HG03103 (cell line): ENCODE data around the gene MYBPHL.

Experiments
- ATAC-seq: cut with Tn5 transposase; IDR thresholded peaks from one replicate; pipeline ENCODE4 v1.9.1; 2021; ENCODE audit warnings: low read depth; ENCODE audit not compliant: unreplicated experiment

MYBPHL gene

DNA sequence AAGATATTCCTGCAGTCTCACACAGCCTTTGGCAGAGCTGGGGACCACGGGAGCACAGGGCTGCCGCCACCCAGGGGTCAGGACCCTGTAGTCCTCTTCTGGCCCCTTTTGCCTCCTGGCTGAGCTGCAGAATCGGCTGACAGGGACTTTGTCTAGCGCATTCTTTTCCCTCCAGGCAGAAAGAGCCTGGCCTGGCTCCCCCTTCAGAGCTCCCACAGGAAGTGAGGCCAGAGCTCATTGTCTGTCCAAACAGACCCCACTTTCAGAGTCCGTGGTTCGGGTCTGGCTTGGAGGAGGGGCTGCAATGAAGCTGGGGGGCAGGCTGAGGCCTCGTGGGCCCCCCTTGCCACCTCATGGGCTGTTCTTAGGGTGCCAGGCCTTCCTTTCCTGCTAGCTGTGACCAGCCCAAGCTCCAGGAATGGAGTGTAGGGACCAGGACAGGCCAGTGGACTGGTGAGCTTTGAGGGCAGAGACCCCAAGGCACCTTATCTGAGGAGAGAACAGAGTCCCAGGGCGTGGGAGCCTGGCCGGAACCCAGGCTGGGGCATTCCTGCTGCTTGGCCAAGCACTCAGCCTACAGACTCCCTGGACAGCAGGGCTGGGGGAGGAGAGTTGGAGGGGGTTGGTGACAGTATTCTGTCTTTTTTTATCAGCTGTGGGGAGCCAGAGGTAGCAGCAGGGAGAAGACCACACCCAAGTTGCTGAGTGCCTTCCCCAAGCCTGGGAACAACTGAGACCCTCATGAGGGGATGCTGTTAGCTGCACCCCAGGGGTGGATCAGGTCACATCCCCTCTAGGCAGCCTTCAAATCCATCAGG, 52.8 kb downstream of the MYBPHL start:
- ATAC-seq = no peak

- no peak for ATAC-seq
These were observed 53.7 kb downstream of the MYBPHL start for GRCh38 chr1:109252893-109253802.

- ATAC-seq = no peak
These were observed 54.5 kb downstream of the MYBPHL start for GRCh38 chr1:109252167-109252892.

GRCh38 chr1:109251277-109252166, 55.3 kb downstream of the MYBPHL start:
- ATAC-seq = no peak

DNA sequence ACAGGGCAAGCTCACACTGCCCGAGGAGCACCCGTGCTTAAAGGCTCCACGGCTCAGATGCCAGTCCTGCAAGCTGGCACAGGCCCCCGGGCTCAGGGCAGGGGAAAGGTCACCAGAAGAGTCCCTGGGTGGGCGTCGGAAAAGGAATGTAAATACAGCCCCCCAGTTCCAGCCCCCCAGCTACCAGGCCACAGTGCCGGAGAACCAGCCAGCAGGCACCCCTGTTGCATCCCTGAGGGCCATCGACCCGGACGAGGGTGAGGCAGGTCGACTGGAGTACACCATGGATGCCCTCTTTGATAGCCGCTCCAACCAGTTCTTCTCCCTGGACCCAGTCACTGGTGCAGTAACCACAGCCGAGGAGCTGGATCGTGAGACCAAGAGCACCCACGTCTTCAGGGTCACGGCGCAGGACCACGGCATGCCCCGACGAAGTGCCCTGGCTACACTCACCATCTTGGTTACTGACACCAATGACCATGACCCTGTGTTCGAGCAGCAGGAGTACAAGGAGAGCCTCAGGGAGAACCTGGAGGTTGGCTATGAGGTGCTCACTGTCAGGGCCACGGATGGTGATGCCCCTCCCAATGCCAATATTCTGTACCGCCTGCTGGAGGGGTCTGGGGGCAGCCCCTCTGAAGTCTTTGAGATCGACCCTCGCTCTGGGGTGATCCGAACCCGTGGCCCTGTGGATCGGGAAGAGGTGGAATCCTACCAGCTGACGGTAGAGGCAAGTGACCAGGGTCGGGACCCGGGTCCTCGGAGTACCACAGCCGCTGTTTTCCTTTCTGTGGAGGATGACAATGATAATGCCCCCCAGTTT, 56.1 kb downstream of the MYBPHL start:
- ATAC-seq = no peak

GRCh38 chr1:109249654-109250401, 57.0 kb downstream of the MYBPHL start:
- peak; percentile 20 for ATAC-seq

- ATAC-seq = peak; percentile 75
These were observed 57.8 kb downstream of the MYBPHL start, which contains the start of gene CELSR2 for GRCh38 chr1:109248797-109249629. Gene CELSR2 (plus strand): TSS chr1:109249539. CDS start chr1:109250080, 541 bp downstream.

- ATAC-seq = no peak
These were observed 58.4 kb downstream of the MYBPHL start for GRCh38 chr1:109248444-109248796.

GRCh38 chr1:109247401-109248365, 59.1 kb downstream of the MYBPHL start:
- ATAC-seq = no peak

DNA sequence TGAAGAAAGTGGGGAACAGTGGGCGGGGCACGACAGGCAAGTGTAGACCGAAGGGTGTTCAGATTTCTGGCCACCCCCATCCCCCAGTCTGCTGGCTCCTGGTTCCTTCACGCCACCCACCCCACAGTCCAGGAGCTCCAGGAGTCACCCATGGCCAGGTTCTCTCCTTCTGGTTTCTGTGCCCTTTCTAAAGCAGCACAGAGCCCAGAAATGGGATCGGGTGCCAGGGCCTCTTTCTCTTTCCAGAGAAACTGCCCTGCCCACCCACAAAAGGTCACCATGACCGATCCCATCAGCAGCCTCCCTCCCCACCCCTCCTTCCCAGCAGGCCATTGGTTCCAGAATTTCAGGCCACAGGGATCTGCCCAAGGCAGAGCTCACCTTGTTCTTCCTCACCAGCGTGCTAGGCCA, 60.7 kb downstream of the MYBPHL start:
- ATAC-seq = no peak

DNA sequence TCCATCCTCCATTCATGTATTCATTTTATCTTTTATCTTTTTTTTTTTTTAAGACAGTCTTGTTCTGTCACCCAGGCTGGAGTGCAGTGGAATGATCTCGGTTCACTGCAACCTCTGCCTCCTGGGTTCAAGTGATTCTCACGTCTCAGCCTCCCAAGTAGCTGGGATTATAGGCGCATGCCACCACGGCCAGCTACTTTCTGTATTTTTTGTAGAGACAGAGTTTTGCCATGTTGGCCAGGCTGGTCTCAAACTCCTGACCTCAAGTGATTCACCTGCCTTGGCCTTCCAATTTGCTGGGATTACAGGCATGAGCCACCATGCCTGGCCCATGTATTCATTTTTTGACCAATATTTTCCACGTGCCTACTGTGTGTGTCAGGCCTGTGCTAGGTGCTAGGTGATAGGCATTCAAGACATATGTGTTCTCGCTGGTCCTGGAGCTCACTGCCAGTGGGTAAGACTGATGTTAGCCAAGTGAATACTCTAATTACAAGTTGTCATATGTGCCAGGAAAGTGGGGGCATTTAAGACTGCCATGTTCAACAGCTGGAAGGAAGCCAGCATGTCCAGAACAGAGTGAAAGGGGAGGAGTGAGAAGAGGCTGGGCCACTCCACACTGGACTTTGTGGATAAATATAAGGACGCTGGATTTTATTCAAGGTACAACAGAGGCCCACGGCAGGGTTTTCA, 62.8 kb downstream of the MYBPHL start:
- ATAC-seq = no peak

GRCh38 chr1:109243221-109243620, 63.6 kb downstream of the MYBPHL start:
- ATAC-seq = no peak

DNA sequence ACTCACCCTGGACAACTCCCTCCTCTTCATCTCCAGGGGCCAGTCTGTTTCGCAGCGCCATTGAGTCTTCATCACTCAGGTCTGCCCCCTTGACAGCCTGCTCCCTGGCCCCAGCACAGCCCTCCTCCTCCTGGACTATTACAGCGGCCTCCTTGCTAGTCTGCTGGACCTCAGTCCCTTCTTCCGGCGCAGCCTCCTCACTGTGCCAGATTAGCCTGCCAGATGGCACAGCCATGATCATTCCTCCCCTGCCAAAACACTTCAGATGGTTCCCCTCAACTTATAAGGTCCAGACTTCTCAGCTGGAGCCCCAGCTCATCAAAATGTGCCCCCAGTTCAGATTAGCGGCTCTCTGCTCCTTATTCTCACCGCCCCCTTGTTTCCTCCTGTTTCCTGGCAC, 64.4 kb downstream of the MYBPHL start:
- ATAC-seq = no peak
